GM19035 (cell line): Measurements from ENCODE around the gene KDM5A.

Experiments
- ATAC-seq: cut with Tn5 transposase; IDR thresholded peaks from one replicate; pipeline ENCODE4 v1.9.1; 2021; ENCODE audit not compliant: unreplicated experiment

KDM5A gene

DNA sequence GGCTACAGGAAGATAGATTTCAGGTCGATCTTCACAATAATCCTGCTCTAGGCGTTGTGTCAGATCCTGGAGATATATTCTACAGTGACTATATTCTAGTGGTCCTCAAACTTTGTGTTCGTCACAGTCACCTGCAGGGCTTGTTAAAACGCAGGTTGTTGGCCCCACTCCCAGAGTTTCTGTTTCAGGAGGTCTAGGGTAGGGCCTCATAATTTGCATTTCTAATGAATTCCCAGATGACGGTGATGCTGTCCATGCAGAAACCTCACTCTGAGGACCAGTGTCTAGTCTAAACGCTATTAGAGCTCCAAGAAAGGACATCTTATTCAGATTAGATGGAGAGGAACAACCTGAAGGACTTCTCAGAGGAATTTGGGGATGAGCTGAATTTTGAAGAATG lies 113.3 kb downstream of the KDM5A start:
- ATAC-seq = no peak

DNA sequence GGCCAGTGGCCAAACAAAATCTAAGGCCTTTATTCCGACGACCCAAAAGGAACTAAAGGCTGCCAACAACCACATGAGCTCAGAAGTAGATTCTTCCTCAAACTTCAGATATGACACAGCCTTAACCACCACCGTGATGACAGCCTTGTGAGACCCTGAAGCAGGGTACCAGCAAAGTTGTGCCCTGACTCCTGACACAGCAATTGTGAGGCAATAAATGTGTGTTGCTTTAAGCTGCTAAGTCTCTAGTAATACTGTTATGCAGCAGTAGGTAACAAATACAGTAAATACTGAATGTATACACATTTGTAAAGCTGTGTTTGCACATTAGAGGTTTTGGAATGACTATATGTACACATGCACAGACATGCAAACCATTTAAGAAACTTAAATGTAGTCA lies 115.7 kb downstream of the KDM5A start:
- ATAC-seq = no peak

DNA sequence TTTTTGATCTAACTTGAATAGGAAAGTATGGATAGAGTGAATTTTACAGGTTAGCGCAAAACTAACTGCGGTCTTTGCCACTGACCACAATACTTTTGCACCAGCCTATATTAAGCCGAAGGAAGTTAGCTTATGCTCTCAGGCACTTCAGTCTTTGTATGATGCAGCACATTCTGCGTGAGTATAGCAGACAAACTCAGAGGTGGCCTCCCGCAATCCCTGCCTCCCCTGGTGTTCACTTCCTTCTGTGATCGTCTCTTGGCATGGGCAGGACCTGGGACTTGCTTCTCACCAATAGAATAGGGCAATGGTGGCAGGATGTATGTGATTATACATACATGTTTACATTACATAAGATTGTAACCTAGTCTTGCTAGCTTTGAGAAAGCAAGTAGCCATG lies 116.2 kb downstream of the KDM5A start:
- ATAC-seq = no peak

DNA sequence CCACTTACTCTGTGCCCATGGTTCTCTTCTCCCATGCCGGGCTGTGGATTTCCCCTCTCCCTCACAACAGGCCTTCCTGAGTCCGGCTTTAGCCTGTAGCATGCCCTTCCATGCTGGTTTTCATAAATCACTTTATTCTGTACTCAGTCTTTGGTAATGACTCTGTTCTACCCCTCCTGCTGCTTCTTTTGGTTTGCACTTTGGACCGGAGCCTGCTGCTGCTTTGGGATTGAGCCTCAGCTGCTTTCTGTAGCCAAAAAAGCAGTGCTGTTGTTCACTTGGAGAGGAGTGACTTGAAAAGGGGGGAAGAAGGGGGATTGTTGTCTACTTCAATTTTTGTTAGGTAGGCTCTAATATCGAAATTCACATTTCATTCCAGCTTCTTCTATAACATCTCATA lies 118.0 kb downstream of the KDM5A start:
- ATAC-seq = no peak

DNA sequence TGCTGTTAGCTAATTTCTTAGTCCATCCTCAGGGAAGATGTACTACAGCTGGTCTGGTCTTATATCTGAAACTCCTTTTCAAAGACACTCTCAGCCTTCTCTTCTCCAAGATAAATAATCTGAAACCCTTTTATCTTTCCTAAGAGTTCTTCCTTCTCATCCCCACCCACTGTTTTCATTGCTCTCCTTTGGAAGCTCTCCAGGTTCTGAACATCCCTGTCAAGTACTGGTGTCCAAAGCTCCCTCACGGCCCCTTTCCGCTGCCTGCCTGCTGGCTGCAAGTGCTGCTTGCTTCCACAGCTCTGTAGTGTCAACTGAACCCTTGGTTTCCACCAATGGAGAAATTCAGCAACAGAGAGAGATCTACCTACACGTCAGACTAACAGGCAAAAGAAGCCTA lies 119.9 kb downstream of the KDM5A start:
- no peak for ATAC-seq

DNA sequence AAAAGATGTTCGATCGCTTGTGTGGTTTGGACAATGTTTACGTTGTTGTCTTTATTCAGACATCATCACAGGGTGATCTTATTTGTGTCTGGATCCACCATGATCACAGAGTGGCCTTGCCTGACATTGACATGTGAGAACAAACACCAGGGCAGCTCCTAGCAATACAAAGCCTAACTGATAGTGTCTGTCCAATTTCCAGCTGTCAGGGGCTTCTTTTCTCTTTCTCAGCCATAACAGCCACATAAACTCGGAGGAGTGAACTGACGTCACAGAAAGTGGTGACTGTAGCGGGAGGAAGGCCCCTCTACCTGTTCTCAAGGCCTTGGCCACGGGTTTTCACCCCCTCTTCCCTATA lies 120.7 kb downstream of the KDM5A start:
- no peak for ATAC-seq

DNA sequence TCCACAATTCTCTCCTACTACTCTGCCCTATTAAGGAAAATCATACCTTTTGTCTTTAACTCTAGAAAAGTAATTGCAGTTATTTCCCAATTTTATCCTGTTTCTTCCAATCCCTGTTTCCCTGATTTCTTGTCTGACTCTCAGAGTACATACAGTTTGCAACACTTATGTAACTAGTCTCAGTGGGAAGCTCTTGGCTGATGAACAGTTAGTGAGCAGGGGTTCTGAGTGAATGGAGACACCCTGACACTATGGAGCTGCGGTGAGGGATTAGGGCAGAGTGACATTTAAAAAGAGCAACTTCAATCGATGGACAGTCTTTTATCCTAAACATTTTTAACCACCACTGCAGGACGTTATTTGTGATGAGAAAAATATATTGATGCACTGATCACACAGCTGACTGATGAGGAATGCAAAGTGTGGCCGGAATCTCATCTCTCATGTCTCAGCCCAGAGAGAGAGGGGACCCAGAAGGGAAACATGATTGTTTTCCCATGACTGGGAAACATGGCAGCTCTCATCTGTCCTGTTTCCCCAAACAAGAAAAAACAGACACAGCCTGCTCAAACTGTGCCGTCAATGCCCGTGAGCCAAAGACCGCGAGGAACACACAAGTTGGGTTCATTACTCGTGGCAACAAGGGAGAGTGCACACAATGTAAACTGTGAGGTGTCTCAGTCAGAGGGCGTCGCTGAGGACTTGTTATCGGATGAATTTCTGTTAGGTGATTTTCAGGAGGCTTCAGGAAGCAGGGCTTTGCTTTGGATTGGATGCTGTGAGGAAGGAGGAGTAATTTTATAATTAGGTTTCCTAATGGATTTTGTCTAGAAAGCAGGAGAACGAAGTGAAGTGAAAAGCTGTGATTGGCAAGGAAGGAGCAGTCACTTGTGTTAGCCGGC lies 121.3 kb downstream of the KDM5A start:
- ATAC-seq = no peak

DNA sequence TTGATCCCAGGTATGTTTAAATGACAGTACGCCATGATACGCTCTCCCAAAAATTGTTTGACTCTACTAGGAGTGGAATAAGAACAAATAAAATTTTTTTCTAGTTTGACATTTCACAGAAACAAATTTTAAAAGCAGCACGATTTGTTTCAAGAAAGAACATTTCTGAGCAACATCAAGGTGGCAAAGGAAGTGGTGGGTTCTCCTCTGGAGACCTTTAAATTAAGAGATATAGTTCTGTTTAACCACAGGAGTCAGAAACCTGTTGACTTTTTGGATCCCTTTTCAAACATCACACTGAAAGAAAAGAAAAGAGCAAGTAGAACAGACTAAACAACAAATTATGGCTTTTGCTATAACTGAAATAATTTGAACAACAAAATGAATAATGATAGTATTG lies 124.0 kb downstream of the KDM5A start:
- ATAC-seq = no peak

DNA sequence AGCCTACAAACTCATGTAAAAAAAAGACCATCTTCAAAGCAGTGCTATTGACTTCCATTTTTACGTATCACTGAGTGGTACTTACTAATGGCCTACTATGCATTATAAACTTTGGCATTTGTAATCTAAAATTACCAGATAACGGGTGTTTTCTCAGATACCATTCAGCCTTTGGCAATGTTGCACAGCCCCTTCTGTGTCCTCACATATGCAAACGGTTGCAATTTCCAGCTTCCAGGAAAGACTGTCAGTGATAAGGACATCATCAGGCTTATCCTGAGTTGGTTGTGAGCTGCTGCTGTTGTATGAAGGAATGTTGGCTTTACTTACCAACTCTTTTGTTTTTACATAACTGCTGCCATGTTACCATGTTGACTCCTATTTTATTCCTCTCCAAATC lies 124.9 kb downstream of the KDM5A start:
- no peak for ATAC-seq

DNA sequence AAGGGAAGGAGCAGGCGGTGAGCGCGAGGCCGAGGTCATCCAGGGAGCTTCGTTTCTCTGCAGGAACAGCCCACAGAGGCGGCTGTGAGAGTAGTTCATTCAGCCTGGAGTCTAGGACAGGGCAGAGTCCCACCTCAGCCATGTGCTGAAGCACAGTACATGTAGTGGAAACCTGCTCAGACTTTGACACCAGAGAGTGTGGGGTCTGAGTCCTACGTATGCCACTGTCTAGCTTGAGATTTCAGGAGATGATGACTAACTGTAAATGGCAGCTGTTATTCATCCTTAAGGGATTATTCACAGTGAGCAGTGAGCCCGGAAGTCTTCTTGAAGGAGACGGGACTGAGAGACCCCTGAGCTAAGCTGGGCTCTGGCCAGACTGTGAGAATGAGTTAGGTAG lies 125.5 kb downstream of the KDM5A start:
- no peak for ATAC-seq

DNA sequence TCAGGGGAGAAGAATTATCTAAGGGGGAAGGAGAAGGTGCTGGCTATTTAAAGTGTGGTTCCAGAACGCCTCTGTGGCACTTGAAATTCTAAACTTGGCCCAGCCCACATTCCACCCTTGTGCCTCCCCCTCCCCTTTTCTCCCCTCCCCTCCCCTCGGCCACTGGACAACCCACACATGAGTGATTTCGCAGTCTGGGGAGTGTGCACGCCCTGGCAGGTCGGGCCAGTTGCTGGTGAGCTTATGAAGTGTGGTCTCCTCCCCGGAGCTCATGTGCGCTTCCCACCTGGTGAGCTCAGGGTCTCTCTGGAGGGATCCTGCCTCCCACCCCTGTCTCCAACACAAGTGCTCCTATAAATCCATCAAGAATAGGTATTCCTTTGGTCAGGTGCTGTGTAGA lies 126.3 kb downstream of the KDM5A start, which contains the start of gene SLC6A13:
Gene SLC6A13 (minus strand): TSS at position 20 of the 400 bp plus-strand sequence. CDS start 2,784 bp downstream, outside the sequence.
- no peak for ATAC-seq

DNA sequence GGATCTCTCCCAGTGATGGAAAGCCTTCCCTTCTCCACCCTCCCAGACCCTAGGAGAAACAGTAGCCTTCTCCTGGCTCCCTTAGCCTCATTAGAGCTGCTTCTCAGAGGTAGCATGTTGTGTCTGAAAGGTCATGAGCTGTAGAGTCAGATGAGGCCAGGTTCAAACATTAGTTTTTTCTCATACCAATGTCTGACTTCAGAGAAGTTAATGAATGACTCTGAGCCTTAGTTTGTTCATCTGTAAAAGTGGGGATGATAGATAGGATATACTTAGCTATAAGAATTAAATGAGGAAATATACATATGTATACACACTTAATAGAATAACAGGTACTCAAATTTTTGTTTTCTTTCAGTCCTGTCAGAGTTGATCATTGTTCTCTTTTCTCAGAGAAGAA lies 127.0 kb downstream of the KDM5A start:
- no peak for ATAC-seq

DNA sequence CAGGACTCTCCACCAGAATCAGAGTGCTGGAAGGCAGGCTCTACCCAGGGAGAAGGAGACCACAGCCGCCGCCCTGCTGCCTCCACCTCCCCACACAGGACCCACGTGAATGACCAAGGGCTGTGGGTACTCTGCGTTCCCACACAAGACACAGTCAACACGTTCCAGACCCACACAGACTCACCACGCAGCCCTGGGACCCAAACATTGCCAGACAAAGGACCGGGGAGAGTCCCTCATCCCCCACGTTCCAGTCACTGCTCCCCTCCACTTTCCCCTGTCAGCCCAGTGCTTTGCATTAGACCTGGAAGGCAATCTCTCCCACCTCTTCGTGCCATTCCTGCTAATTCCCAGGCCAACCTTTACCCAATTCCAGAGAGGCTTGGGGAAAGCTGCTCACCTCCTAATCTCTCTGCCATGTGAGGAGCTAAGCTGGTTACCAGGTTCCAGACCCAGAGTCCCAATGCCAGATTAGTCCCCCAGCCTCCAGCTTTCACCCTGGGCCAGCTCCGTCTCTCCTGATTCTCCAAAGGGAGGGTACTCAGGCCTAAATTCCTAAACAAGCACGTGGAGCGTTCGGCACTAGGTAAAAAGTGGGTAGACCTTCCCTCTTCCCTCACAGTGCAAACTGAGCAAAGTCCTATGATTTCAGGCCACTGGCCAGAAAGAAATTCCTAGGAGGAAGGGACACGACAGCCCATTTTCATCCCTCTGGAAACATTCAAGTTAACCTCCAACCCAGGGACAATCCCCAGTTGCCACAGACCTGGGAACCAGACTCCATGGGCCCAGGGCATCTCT lies 131.4 kb downstream of the KDM5A start:
- ATAC-seq = no peak

DNA sequence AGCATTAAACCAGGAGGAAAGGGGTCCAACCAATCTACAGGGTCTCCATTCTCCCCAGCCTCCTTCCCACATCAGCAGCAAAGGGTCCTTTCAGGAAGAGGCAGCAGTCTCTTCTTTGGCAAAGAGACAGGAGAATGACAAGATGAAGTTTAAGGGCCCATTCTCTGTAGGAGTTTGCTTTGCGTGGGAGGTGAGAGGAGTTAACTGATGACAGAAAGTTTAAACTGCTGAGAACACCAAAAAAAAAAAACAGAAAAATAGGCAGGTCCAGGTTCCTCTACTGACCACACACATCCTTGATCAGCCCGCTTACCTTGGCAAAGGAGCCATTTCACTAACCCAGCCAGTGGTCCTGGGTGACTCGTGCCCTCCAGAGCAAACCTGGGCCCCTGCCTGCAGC lies 132.2 kb downstream of the KDM5A start:
- no peak for ATAC-seq

DNA sequence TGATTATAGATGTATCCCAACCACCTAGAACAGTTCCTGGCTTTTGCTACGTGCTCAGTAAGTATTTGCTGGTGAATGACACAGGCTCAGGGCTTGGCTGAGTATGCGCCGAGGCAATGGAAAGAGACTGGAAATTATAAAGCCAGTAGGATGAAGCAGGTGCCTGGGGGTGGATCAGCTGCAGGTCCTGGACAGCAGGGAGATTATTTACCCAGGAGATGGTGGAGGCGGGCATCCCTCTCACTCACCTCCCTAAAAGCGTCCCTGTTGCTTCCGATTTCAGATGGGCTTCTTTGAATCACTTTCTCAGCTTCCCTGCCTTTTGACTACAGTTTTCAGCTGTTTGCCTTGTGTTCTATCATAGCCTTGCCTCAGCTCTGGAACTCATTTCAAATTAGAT lies 132.9 kb downstream of the KDM5A start:
- ATAC-seq = no peak

DNA sequence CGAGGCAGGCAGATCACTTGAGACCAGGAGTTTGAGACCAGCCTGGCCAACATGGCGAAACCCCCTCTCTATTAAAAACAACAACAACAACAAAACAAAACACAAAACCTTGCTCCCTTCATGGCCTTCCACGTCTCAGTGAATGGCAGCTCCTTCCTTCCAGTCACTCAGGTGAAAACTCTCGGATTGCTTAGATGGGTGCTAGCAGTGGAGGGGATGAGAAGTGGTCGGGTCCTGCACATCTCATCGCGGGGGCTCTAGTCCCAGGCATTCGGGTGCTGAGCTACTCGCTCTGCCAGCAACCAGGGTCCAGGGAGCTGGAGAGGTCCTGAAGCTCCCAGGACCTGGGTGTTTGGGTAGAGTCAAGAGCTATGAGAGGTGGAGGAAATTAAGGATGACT lies 134.2 kb downstream of the KDM5A start:
- no peak for ATAC-seq

DNA sequence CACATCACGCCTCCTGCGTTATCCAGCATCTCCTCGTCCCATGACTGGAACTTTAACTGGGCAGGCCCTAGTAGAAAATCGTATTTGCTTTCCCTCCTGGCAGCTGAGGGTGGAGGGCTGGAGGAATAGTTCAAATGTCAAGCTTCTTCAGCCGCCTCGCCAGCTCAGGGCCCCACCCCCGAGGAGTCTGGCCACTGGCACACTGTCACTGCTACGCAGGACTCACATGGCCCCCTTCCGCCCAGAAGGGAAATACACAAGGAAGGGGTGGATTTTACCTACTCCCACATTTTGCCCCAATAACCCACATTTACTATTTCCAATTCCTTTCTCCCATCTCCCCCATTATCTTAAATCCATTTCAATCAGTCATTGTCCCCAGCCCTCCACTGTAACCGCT lies 135.1 kb downstream of the KDM5A start:
- no peak for ATAC-seq

DNA sequence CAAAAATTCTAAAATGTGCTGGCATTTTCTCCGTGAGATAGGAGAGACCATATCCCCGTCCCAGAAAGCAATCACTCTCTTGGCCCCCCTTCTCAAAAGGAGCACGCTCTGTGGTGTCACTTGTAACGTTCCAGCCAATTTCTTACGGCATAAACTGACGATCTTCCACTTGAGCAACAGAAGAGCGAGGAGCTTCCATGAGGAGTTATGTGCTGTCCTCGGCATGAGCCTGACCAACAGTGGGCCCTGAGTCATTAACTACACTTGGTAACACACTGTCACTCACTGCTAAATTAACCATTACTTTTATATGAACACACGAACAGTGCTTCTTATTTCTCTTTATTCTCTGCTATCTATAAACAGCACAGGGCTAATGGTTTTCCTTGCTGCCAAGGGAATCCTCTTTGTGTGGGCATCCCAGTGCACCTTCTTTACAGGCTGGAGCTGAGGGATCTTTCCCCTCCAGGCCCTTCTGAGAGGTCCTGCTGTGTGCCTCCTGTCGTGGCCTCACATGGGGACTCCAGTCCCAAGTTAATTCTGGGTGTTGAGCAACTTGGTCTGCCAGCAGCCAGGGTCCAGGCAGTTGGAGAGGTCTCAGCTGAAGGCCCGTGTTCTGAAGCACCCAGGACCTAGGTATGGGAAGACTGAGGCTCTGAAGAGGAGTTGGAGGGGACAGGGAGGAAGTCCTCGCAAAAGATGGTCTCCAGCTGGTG lies 135.8 kb downstream of the KDM5A start:
- ATAC-seq = no peak

DNA sequence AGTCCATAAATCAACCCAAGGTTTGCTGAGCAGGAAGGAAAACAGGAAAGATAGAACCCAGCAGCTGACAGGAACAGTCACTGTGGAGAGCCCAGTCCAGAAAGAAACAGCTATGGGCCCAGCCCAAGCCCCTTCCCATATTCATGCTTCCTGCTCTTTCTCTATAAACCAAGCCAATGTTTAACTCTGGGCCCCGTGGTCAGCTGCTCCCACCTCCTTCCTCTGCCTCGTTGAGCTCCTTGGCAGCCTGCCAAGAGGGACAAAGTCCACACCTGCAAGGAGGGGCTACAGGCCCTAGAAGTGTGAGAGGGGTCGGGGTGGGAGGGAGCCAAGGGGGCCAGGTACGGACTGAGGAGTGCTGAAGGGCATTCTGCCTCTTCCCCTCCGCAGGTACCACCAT lies 136.5 kb downstream of the KDM5A start:
- ATAC-seq = no peak

DNA sequence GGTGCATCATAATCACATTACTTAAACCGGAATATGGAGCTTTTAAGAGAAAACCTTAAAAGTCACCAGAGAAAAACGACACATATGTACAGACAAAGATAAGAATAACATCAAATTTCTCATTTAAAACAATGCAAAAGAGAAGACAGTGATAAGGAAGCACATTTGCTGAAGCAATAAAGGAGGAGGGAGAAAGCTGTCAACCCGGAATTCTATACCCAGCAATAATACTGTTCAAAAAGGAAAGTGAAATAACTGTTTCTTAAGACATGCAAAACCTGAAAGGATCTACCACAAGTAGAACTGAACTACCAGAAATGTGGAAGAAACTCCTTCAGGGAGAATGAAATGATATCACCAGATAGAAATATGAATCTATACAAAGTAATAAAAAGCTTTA lies 141.8 kb downstream of the KDM5A start:
- no peak for ATAC-seq

DNA sequence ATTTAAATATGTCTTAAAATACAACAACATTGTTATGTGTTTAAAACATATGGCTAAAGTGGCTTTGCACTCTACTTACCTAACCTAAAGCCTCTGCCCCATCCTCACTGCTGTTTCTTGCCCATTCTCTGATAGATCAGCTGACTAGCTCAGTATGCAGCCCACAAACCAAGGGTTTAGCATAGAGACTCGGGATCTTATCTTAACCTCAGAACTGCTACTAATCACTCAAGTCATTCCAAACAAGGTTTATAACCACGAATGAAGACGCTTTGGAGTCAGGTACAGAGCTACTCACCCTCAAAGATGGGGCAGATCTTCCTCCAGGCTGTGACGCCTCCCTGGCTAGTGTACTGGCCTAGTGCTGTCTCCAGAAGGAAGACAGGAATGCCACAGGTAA lies 145.7 kb downstream of the KDM5A start:
- ATAC-seq = no peak

DNA sequence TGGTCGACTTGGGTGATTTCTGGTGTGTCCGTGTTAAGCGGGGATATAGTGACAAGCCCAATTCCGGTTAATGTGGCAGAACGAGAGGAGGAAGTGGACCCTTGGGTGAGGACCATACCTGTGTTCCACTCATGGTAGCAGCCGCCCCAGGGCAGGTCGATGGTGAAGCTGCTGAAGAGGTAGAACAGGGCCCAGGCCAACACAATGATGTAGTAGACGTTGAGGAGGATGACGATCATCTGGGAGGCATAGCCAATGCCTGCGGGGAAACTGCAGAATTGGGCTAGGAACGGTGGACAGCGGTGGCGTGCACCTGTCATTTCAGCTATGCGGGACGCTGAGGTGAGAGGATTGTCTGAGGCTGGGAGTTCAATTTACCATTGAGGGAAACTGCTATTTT lies 146.6 kb downstream of the KDM5A start:
- no peak for ATAC-seq
